CD4-positive, alpha-beta T cell treated with Interleukin-21 for 1 hour (primary cell): Measurements from ENCODE around the gene GTF2A1L.
"Not testable (repeated sequence)": the region's sequence is repeated elsewhere in the genome, so short reads cannot be mapped to it uniquely, and the experiment has no call there.

Source experiments
- DNase-seq: peaks from one replicate; pipeline ENCODE4 v3.0.0-alpha.2; 2020

Gene GTF2A1L, protein sequence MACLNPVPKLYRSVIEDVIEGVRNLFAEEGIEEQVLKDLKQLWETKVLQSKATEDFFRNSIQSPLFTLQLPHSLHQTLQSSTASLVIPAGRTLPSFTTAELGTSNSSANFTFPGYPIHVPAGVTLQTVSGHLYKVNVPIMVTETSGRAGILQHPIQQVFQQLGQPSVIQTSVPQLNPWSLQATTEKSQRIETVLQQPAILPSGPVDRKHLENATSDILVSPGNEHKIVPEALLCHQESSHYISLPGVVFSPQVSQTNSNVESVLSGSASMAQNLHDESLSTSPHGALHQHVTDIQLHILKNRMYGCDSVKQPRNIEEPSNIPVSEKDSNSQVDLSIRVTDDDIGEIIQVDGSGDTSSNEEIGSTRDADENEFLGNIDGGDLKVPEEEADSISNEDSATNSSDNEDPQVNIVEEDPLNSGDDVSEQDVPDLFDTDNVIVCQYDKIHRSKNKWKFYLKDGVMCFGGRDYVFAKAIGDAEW

DNA sequence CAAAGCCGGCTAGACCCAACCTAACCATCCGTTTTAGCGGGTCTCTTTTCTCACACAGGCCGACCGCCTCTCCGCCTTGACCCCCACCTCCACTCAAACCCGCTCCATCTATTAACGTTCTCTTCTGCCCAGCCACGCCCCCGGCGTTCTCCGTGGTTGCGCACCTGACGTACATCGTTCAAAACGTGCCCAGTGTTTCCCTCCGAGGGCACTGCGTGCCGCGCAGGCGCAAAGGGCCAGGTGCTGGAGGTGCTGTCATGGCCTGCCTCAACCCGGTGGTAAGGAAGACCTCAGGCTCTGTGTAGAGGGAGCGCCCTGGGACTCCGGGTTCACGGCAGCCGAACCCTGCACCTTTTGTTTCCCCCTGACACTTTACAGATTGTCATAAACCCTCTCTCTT, at the start of gene GTF2A1L:
TSS of gene GTF2A1L (plus strand) at position 239 of the 400 bp plus-strand sequence. CDS start at position 258, 19 bp downstream.
- DNase-seq: no peak

GRCh38 chr2:48568547-48568946, 49.1 kb upstream of the GTF2A1L start:
- no peak for DNase-seq

DNA sequence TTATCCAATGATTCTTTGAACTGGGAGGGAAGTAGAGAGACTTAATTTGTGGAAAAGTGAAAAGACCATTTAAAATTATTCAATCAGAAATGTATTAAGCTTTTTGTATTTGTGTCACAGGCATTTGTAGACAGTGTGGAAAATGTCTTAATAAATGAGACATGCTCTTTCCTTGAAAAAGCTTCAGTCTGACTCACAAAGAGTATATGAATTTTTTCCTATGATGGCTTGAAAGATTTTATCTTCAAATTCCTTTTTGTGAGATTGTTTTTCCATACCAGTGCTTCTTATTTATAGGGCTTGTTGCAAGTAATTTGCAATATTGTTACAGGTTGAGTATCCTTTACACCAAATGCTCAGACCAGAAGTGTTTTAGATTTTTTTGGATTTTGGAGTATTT, 48.2 kb upstream of the GTF2A1L start:
- DNase-seq: no peak

DNA sequence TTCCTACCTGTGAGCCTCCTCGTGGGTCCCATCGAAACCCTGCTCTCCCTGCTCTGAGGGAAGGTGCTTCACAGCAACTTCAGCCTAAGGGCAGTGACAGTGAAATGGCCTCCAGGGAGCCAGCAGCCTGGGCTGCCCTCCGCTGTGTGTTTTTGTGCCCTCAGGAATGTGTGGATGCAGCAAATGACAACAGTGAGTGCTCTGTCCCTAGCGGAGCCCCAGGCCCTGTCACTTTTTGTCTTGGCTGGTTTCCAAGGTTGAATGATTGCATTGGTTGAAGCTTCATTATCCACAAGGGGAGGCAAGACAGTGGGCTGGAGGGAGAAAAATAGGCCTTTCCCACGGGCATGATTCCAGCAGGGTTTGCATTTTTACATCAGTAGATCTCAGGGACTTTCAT, 44.8 kb upstream of the GTF2A1L start:
- DNase-seq: no peak

GRCh38 chr2:48574353-48575287, 43.0 kb upstream of the GTF2A1L start:
- DNase-seq: no peak

- DNase-seq: no peak
These were observed 39.3 kb upstream of the GTF2A1L start for GRCh38 chr2:48578313-48578712.

- DNase-seq: no peak
These were observed 33.7 kb upstream of the GTF2A1L start for GRCh38 chr2:48583961-48584360.

DNA sequence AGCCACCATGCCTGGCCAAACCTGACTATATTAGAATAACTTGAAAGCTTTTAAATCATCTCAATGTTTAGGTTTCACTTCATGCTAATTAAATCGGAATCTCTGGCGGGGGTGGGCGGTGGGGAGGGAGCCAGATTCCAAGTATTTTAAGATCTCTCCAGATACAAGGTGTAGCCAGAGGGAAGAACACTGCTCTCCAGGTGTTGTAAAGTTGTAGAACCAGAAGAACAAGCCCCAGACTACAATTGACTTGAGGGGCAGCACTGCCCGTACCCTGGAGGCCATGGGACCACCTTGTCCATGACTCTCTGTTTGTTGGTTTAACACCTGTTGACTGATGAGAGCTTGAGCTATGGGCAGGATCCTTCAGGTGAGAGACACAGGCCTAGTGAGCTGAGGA, 33.1 kb upstream of the GTF2A1L start:
- no peak for DNase-seq

DNA sequence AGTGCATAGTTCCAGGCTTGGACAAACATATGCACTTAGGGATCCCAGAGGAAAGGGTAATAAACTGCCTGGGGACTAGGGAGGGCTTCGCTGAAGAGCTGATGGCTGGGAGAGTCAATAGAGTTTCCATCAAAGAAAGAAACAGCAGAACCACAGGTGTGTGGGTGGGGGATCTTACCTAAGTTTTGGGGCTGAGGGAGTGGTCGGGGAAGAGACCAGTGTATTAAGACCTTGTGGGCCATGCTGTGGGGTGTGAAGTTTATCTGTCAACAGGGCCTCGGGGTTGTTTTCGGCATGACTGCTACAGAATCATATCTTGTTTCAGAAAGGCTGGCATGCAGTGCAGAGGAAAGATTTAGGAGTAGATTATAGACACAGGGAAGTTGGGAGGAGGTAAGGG, 31.2 kb upstream of the GTF2A1L start:
- DNase-seq: no peak

DNA sequence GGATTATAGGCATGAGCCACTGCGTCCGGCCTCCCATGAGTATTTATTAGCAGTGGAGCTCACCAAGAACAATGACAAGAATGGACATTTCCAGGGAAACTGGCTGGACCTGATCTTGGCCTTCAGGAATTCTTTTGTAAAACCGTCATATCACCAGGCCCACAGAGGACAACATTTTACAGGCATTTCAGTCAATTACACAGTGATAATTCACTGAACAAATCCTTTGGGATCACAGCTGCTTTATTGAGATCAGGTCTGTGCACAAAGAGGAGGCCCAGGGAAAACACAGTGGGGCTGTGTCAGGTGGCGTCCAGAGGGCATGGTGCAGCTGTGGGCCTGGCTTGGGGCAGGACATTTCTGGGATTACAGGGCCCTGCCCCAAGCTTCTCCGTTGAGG, 30.1 kb upstream of the GTF2A1L start:
- no peak for DNase-seq

DNA sequence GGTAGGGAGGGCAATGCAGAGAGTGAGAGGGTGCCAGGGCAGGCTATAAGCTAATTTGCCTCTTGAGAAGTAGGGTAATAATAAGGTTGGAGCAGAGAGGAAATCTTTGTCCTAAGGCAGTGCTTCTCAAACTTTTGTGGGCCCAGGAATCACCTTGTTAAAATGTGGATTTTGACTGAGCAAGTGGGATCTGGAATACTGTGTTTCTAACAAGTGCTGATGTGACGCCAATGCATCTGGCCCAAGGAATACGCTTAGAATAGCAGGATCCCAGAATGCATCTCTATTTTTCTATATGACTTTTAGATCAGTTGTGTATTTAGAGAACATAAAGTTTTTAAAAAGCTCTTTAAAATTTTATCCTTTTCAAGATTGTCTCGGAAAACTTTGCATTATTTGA, 29.7 kb upstream of the GTF2A1L start:
- no peak for DNase-seq

- DNase-seq: no peak
These were observed 28.9 kb upstream of the GTF2A1L start for GRCh38 chr2:48588745-48589144.

DNA sequence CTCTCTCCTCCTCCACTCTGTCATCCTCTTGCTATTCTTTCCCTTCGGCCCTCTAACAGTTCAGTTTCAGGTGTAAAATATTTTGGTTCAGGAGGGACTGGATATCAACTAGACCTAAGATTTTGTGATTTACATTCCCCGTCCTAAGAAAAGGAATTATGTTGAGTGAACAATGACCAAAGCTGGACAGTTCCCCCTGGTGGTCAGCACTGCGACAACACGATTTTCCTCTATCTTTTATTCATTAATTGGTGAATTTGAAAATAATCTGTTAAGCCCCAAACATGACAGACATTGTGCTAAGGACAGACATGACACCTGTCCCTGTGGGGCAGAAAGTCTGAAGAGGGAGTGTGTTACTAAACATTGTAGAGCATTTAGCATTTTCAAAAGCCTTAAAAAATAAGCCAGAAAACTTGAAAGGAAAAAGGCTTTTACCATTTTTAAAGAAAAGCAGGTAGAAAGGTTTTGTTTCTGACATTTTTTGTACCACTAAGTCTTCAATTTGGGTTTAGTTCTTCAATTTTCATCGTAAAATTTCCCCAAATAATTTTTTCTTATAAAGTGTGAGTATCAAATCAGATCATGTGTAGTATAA, 28.4 kb upstream of the GTF2A1L start:
- DNase-seq: no peak

- DNase-seq: no peak
These were observed 27.6 kb upstream of the GTF2A1L start for GRCh38 chr2:48590017-48590416.

DNA sequence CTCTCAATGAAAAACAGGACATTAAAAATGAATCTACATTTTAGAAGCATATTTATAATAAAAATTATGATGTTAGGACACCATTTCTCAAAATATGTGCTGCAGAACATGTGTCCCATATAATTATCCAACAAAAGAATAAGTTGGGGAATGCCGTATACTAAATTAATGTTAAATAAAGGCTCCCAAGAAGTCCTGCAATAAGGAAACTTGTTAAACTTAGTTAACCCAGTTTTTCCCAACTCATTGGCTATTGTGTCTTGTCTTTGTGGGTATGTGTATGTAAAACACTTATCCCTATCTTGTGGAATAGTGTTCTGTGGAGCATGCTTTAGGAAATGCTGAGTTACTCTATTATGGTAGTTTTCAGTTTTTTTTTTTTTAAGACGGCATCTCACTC, 25.6 kb upstream of the GTF2A1L start:
- no peak for DNase-seq

- not testable (repeated sequence) for DNase-seq
These were observed 20.9 kb upstream of the GTF2A1L start for GRCh38 chr2:48596751-48597150.

DNA sequence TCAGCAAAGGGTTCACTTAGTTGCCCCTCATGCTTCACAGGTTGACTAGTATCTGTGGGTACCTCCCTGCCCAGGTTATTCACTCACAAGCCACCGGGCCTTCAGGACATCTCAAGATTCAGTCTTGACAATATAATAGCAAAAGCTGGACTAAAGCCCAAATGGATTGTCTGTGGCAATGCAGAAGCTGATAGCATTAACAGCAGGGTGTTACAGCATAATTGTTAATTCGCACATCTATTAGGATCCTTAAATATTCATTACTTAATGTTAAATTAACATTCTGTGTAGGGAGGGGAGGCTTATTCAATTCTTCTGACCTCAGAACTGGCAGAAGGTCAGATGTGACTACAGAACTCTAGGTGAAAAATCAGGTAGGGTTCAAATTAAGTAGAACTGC, 20.2 kb upstream of the GTF2A1L start:
- DNase-seq: no peak

DNA sequence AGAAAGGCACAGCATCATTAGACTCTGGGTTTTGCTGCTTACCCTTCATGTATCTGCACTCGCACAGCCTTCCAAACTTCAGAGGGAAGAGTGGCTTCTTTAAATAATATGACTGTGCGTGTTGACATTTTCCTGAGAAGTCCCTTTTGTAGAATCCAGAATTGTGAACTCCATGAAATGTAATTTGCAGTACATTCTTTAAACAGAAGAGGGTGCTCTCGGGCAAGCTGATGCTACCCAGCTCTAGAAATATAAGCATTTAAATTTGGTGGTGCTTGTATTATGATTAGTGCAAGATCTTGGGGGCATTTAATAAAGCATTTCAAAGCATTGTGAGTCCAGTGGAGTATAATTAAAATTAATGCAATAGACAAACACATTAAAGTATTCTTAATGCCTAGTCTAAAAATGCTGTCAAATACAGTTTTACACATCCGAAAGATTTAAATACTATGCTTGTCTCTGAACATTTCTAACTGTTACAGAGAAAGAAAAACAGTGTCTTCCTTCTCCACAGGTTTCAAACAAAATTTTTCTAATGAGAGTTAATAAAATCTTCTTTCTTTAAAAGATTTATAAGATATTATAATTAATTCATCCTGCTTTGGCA, 17.3 kb upstream of the GTF2A1L start:
- peak; percentile 19 for DNase-seq

- DNase-seq: no peak
These were observed 16.7 kb upstream of the GTF2A1L start for GRCh38 chr2:48600917-48601316.

GRCh38 chr2:48601349-48601748, 16.3 kb upstream of the GTF2A1L start:
- no peak for DNase-seq

DNA sequence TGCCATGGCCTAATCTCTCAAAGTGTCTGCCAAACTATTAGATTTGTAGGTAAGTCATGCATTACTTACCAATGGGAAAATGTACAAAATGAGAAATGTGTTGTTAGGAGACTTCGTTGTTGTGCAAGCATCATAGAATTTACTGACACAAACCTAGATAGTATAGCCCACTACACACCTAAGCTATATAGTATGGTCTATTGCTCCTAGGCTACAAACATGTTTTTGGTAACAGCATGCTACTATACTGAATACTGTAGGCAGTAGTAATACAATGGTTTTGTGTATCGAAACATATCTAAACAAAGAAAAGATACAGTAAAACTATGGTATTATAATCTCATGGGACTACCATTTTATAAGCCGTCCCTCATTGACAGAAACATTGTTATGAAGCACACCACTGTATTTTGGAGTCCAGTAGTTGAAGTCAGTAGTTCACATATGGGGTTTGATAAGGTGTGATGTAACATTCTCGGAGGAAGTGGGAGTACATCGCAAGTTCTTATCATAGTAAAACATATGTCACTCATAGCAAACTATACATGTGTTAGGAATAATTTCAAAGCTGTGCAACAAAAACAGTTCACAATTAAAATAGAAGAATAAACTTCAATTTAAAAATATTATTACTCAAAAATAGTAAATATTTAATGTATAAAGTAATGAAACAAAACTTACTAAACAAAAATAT, 12.0 kb upstream of the GTF2A1L start:
- DNase-seq: no peak

DNA sequence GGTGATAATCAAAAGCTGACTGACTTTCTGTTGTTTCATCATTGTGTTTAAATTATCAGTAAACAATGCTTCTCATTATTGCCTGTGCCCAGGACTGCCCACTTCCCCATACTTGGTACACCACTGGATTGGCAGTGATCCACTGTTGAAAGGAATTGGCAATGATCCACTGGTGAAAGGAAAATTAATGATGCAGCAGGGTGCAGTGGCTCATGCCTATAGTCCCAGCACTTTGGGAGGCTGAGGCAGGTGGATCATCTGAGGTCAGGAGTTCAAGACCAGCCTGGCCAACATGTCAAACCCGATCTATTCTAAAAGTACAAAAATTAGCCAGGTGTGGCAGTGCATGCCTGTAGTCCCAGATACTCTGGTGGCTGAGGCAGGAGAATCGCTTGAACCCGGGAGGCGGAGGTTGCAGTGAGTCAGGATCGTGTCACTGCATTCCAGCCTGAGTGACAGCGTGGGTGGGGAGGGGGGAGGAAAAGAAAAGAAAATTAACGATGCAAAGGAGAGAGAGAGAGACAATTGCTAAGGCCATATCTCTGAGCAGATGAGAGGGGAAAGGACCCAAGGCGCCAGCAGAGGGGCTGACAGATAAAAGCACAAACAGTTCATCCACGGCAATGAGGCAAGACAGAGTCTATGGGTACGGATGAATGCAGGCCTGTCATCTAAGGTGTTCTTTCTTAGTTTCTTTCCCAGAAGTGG, 10.2 kb upstream of the GTF2A1L start:
- no peak for DNase-seq
